Measurements from ENCODE around the gene GTF2H3. TPM values are rescaled to one million over a fixed set of nuclear protein-coding genes. Genes with fewer than 3 reads are reported as not detected.

Gene GTF2H3
- polyA plus RNA-seq, 1 of the 3 experiments (the other 2 are of a cell fraction): 22.4 TPM

GRCh38 chr12:123648401-123648800, 14.8 kb downstream of the GTF2H3 start:
- no peak overlapping the region for H2AFZ ChIP-seq (ENCODE audit: low read depth)
- no peaks in the 10 kb centered on the region for H3K4me1 ChIP-seq (ENCODE audit: control insufficient read depth in 1 of 2, insufficient read depth in 2 of 2, low read depth in 1 of 2, low read length in 1 of 2)
- no peak for DNase-seq
- no peaks in the 10 kb centered on the region for H3F3A ChIP-seq (replicated peaks; ENCODE audit: insufficient read depth)
- POLR2A ChIA-PET: no interaction called here
- no peak overlapping the region for H3K4me3 ChIP-seq (ENCODE audit: low read depth in 2 of 2, low read length in 1 of 2)
- peaks cover 57 to 64% of the 10 kb centered on the region in 2 experiments for H3K36me3 ChIP-seq (replicated peaks in 1 of 2; ENCODE audit: control insufficient read depth in 1 of 2, insufficient read depth in 2 of 2, low read length in 1 of 2)
- 92% methylated on average over 5 of the region's 5 CpGs for WGBS (ENCODE audit: low lambda C conversion rate)
- H3K79me2 ChIP-seq (ENCODE audit: insufficient read depth): peaks cover 4% of the 10 kb centered on the region; the same call in 1 of the 2 replicates
- CTCF ChIA-PET: no interaction called here
- no peaks in the 10 kb centered on the region for H3K27me3 ChIP-seq (ENCODE audit: insufficient read depth)
- H3K4me2 ChIP-seq: no peak overlapping the region
- H3K9ac ChIP-seq: no peak overlapping the region
- no peaks in the 10 kb centered on the region for H4K20me1 ChIP-seq (ENCODE audit: insufficient read depth)
- H3K27ac ChIP-seq (ENCODE audit: low read depth in 2 of 2, low read length in 1 of 2): no peak overlapping the region
- TF ChIP-seq RAD21 (IDR thresholded peaks at IDR 0.05; ENCODE audit: low read length) (no peak), ZBTB33 (IDR thresholded peaks at IDR 0.05; ENCODE audit: borderline replicate concordance, low read depth) (no peak), PBX3 (IDR thresholded peaks at IDR 0.05) (no peak), IRF3 (IDR thresholded peaks at IDR 0.05; ENCODE audit: low read depth, low read length) (no peak), RXRA (IDR thresholded peaks at IDR 0.05; ENCODE audit: borderline replicate concordance, low read depth) (no peak), RFX5 (IDR thresholded peaks at IDR 0.05; ENCODE audit: low read length) (no peak), GATA2 (CRISPR knock-in tag; IDR thresholded peaks at IDR 0.05) (no peak), MAX (IDR thresholded peaks at IDR 0.05; ENCODE audit: low read depth) (no peak), CTCF (IDR thresholded peaks at IDR 0.05) (no peak), SIN3A (IDR thresholded peaks at IDR 0.05; ENCODE audit: borderline replicate concordance, low read depth, low read length) (no peak), POLR2AphosphoS5 (IDR thresholded peaks at IDR 0.05; ENCODE audit: low read depth, low read length) (no peak), NFIC (IDR thresholded peaks at IDR 0.05; ENCODE audit: borderline replicate concordance) (no peak), FOXJ3 (CRISPR knock-in tag; IDR thresholded peaks at IDR 0.05) (no peak), TEAD4 (IDR thresholded peaks at IDR 0.05; ENCODE audit: borderline replicate concordance, insufficient read depth) (no peak), RCOR1 (IDR thresholded peaks at IDR 0.05; ENCODE audit: low read length) (no peak), CHD2 (IDR thresholded peaks at IDR 0.05; ENCODE audit: low read length, partially characterized antibody) (no peak), REST (IDR thresholded peaks at IDR 0.05; ENCODE audit: low read depth, low read length) (no peak), GABPA (IDR thresholded peaks at IDR 0.05; ENCODE audit: low read depth) (no peak)
- no peaks in the 10 kb centered on the region for H3K9me2 ChIP-seq
- no peaks in the 10 kb centered on the region for H3K9me3 ChIP-seq

Measured in SK-N-SH (cell line).